GM18499 (cell line): ENCODE results near the gene RUFY3.
A peak's percentile ranks its signal among the peaks of the same experiment; 100 is the strongest.
"Not testable (repeated sequence)": the region's sequence is repeated elsewhere in the genome, so short reads cannot be mapped to it uniquely, and the experiment has no call there.

Source experiments
- ATAC-seq: cut with Tn5 transposase; IDR thresholded peaks from one replicate; pipeline ENCODE4 v1.9.1; 2021; ENCODE audit warnings: moderate number of reproducible peaks; ENCODE audit not compliant: insufficient read depth, unreplicated experiment

Gene RUFY3

GRCh38 chr4:70721747-70722146, at the start of gene RUFY3:
RUFY3 (plus strand) TSS chr4:70721964; CDS start chr4:70722574, 610 bp downstream.
- no peak for ATAC-seq

GRCh38 chr4:70674191-70674590, 47.6 kb upstream of the RUFY3 start:
- ATAC-seq, result no peak

- ATAC-seq, result no peak
Observed at GRCh38 chr4:70674731-70675130, 47.0 kb upstream of the RUFY3 start.

- no peak for ATAC-seq
Observed at GRCh38 chr4:70676554-70677090, 45.1 kb upstream of the RUFY3 start.

GRCh38 chr4:70678383-70678999, 43.3 kb upstream of the RUFY3 start:
- peak; percentile 65 for ATAC-seq

GRCh38 chr4:70680934-70681333, 40.8 kb upstream of the RUFY3 start:
- no peak for ATAC-seq

GRCh38 chr4:70681704-70682103, 40.1 kb upstream of the RUFY3 start:
- ATAC-seq, result peak; percentile 33

- ATAC-seq, result not testable (repeated sequence)
Observed at GRCh38 chr4:70682142-70682541, 39.6 kb upstream of the RUFY3 start.

- no peak for ATAC-seq
Observed at GRCh38 chr4:70687392-70687791, 34.4 kb upstream of the RUFY3 start.

- peak; percentile 86 for ATAC-seq
Observed at GRCh38 chr4:70687821-70688794, 33.7 kb upstream of the RUFY3 start, which contains the start of gene UTP3. UTP3 (plus strand) TSS chr4:70688532; CDS start chr4:70688678, 146 bp downstream.

GRCh38 chr4:70688795-70689231, 33.0 kb upstream of the RUFY3 start:
- no peak for ATAC-seq

- ATAC-seq, result no peak
Observed at GRCh38 chr4:70691661-70692060, 30.1 kb upstream of the RUFY3 start.

GRCh38 chr4:70694633-70695032, 27.1 kb upstream of the RUFY3 start:
- not testable (repeated sequence) for ATAC-seq

- ATAC-seq, result not testable (repeated sequence)
Observed at GRCh38 chr4:70698435-70698834, 23.3 kb upstream of the RUFY3 start.

- ATAC-seq, result no peak
Observed at GRCh38 chr4:70700712-70701111, 21.1 kb upstream of the RUFY3 start.

GRCh38 chr4:70701271-70701670, 20.5 kb upstream of the RUFY3 start:
- no peak for ATAC-seq

GRCh38 chr4:70702592-70702991, 19.2 kb upstream of the RUFY3 start:
- ATAC-seq, result not testable (repeated sequence)

GRCh38 chr4:70703619-70704214, 18.0 kb upstream of the RUFY3 start:
- ATAC-seq, result no peak

- ATAC-seq, result peak; percentile 27
Observed at GRCh38 chr4:70704215-70704930, 17.4 kb upstream of the RUFY3 start.

GRCh38 chr4:70704931-70705182, 16.9 kb upstream of the RUFY3 start:
- ATAC-seq, result peak; percentile 27
